B cell (primary cell): ENCODE data around the gene POU3F3. TPM values are rescaled to one million over a fixed set of nuclear protein-coding genes. Genes with fewer than 3 reads are reported as not detected.

Source experiments
- ATAC-seq: fragments of 200-7000 bp; cut with Tn5 transposase; one replicate; pipeline ENCODE4 v1.10.0; 2021; ENCODE audit warnings: low read depth, mild to moderate bottlenecking, moderate number of reproducible peaks, moderate library complexity
- CTCF ChIA-PET: fragments of 350-600 bp; sonication (Branson Sonifier 250); formaldehyde crosslinking; loops from one replicate; lab custom pipeline; 2021; ENCODE audit warnings: antibody characterized with exemption, inconsistent platforms; lab: Charles Lee
- POLR2A ChIA-PET: fragments of 350-600 bp; sonication (Branson Sonifier 250); formaldehyde crosslinking; loops from one replicate; lab custom pipeline; 2021; ENCODE audit warnings: antibody characterized with exemption; lab: Charles Lee
- DNase-seq: peaks from one replicate; pipeline ENCODE4 v3.0.0; 2013
- H2AFZ ChIP-seq: 2 replicates; pipeline ENCODE4 v1.6.1; 2012; ENCODE audit warnings: mild to moderate bottlenecking, low read depth, low read length; ENCODE audit not compliant: insufficient read depth, poor library complexity, severe bottlenecking
- H3K27ac ChIP-seq, 2 donors: 1 replicate in 1 of 2; 2 replicates in 1 of 2; pipeline ENCODE4 v1.5.1; 2012 to 2013; ENCODE audit warnings: low read length in 2 of 2, mild to moderate bottlenecking in 2 of 2, moderate library complexity in 1 of 2
- H3K27me3 ChIP-seq, 4 experiments: fragments of 200-600 bp in 1 of 4; sonication (generic) in 1 of 4; replicated peaks in 1 of 4; 1 replicate in 2 of 4; 2 replicates in 2 of 4; pipeline versions ENCODE4 v1.6.1 to v1.7.0; 2013 to 2016; ENCODE audit warnings: low read length in 3 of 4, mild to moderate bottlenecking in 2 of 4, mixed read lengths in 1 of 4, moderate library complexity in 1 of 4; ENCODE audit not compliant: insufficient read depth in 4 of 4, control insufficient read depth in 3 of 4; ENCODE audit errors: control extremely low read depth in 1 of 4
- H3K36me3 ChIP-seq, 2 experiments: replicated peaks in 1 of 2; 1 replicate in 1 of 2; 2 replicates in 1 of 2; pipeline versions ENCODE4 v1.6.1 to v1.7.1; 2013; ENCODE audit warnings: low read length in 1 of 2; ENCODE audit not compliant: insufficient read depth in 2 of 2, control insufficient read depth in 1 of 2; ENCODE audit errors: control extremely low read depth in 1 of 2, extremely low read depth in 1 of 2
- H3K4me1 ChIP-seq, 2 donors: fragments of 200-600 bp in 1 of 2; sonication (generic) in 1 of 2; 1 replicate in 1 of 2; 2 replicates in 1 of 2; pipeline versions ENCODE4 v1.5.1 to v1.6.1; 2013 to 2017; ENCODE audit warnings: low read length in 2 of 2; ENCODE audit not compliant: control insufficient read depth in 2 of 2, insufficient read depth in 2 of 2
- H3K4me2 ChIP-seq: replicated peaks from 2 replicates; pipeline ENCODE3; 2012; ENCODE audit warnings: mild to moderate bottlenecking, low read depth, low read length; ENCODE audit not compliant: poor library complexity, severe bottlenecking
- H3K4me3 ChIP-seq, 5 experiments: fragments of 200-600 bp in 1 of 5; sonication (generic) in 1 of 5; 1 replicate in 3 of 5; 2 replicates in 2 of 5; pipeline versions ENCODE4 v1.5.1 to v1.7.0; 2011 to 2016; ENCODE audit warnings: low read length in 4 of 5, mild to moderate bottlenecking in 4 of 5, low read depth in 2 of 5, control low read depth in 1 of 5, moderate library complexity in 1 of 5; ENCODE audit not compliant: insufficient read depth in 1 of 5; ENCODE audit errors: control extremely low read depth in 1 of 5, extremely low read depth in 1 of 5
- H3K79me2 ChIP-seq: fragments of 200-600 bp; sonication (generic); one replicate; pipeline ENCODE4 v1.6.0; 2016; ENCODE audit warnings: low read length; ENCODE audit not compliant: control insufficient read depth, insufficient read depth
- H3K9ac ChIP-seq: fragments of 200-600 bp; sonication (generic); 2 replicates; pipeline ENCODE4 v1.6.1; 2017; ENCODE audit warnings: mild to moderate bottlenecking, low read length, moderate library complexity
- H3K9me3 ChIP-seq, 3 donors: one replicate each; pipeline versions ENCODE4 v1.6.1 to v1.7.1; 2013; ENCODE audit warnings: low read length in 2 of 3; ENCODE audit not compliant: control insufficient read depth in 2 of 3, insufficient read depth in 1 of 3; ENCODE audit errors: control extremely low read depth in 1 of 3
- H4K20me1 ChIP-seq: 2 replicates; pipeline ENCODE4 v1.6.0; 2012; ENCODE audit warnings: mild to moderate bottlenecking, low read length; ENCODE audit not compliant: insufficient read depth, control insufficient read depth, poor library complexity, severe bottlenecking
- H3K27ac Mint-ChIP-seq: one replicate; pipeline ENCODE4 v1.8.0; 2021; ENCODE audit warnings: mixed read lengths
- H3K27me3 Mint-ChIP-seq: one replicate; pipeline ENCODE4 v1.8.0; 2021; ENCODE audit warnings: mixed read lengths
- H3K4me1 Mint-ChIP-seq: one replicate; pipeline ENCODE4 v1.8.0; 2021; ENCODE audit warnings: mixed read lengths
- H3K4me3 Mint-ChIP-seq: one replicate; pipeline ENCODE4 v1.8.0; 2021; ENCODE audit warnings: mixed read lengths
- H3K9me3 Mint-ChIP-seq: one replicate; pipeline ENCODE4 v1.8.0; 2022; ENCODE audit warnings: mixed read lengths; ENCODE audit not compliant: insufficient read depth
- CTCF ChIP-seq: fragments of 200-600 bp; IDR thresholded peaks from one replicate; pipeline ENCODE4 v1.8.0; 2022; ENCODE audit warnings: antibody characterized with exemption, mild to moderate bottlenecking
- EZH2 ChIP-seq: IDR thresholded peaks from 2 replicates; pipeline ENCODE4 v1.6.1; 2012; ENCODE audit warnings: borderline replicate concordance, low read depth, mild to moderate bottlenecking, moderate library complexity, low read length; ENCODE audit not compliant: insufficient read depth, poor library complexity, severe bottlenecking
- WGBS: methylation state at CpG from one replicate; pipeline ENCODE4 v1.1.5; 2013; ENCODE audit warnings: missing lambda C conversion rate; ENCODE audit not compliant: insufficient coverage; 5-methylcytosine and 5-hydroxymethylcytosine counted together
- intact Hi-C: fragments of 100-400 bp; cut with micrococcal nuclease; formaldehyde crosslinking; loops from one replicate; pipeline ENCODE4 v1.10.0; 2022
- polyA plus RNA-seq: library from polyadenylated mRNA; depleted of rRNA; stranded (reverse); fragments of >200 nt; gene quantifications from 2 replicates; pipeline ENCODE4 v1.2.3, GENCODE V29; 2012
- total RNA-seq, 2 donors: library from RNA; stranded (reverse); fragments of 120-200 nt in 1 of 2; gene quantifications; 1 replicate in 1 of 2; 2 replicates in 1 of 2; pipeline versions ENCODE4 v1.2.3 to v1.2.4, GENCODE V29; 2013 to 2022

Gene POU3F3
- total and polyA plus RNA-seq, 2 donors (not counting 1 experiment from before 2014, with no cell fraction given), result 0.03 to 0.12 TPM

- Mint-ChIP-seq H3K27me3 (peaks cover 82% of the 10 kb centered on the region), H3K27ac (peak overlapping the region; percentile 46), H3K9me3 (peaks cover 2% of the 10 kb centered on the region), H3K4me1 (peaks cover 19% of the 10 kb centered on the region), H3K4me3 (peak overlapping the region; percentile 71)
- Histone ChIP-seq H3K79me2 (no peaks in the 10 kb centered on the region), H3K27me3 (peaks cover 5 to 95% (median 92%) of the 10 kb centered on the region in 4 experiments), H3K36me3 (no peaks in the 10 kb centered on the region), H3K4me2 (peak overlapping the region; percentile 40), H3K9me3 (peaks cover 15 to 40% (median 24%) of the 10 kb centered on the region in 3 donors), H3K9ac (no peak overlapping the region), H3K4me1 (peaks cover 30 to 51% of the 10 kb centered on the region in 2 donors), H4K20me1 (no peaks in the 10 kb centered on the region), H3K27ac (no peak overlapping the region), H3K4me3 (no peak overlapping the region), H2AFZ (no peak overlapping the region)
- 5% methylated on average over 58 of the region's 60 CpGs for WGBS
- ATAC-seq (no peak), DNase-seq (peak; percentile 47)
- TF ChIP-seq EZH2 (peak; percentile 65), CTCF (no peak)
- POLR2A ChIA-PET, result no interaction called here
- intact Hi-C loops, result no loop called here
- CTCF ChIA-PET, result interaction anchor here (1.0 to 1.9 kb wide), 4 partner anchors 11 to 14 kb away, joined by 3 to 5 read pairs (median 3); no protein-coding TSS in a partner anchor
Observed at GRCh38 chr2:104862058-104862941, 8.4 kb downstream of the POU3F3 start.

GRCh38 chr2:104863146-104863467 is 9.2 kb downstream of the POU3F3 start:
- CTCF ChIA-PET, result no interaction called here
- Histone ChIP-seq H3K36me3 (no peaks in the 10 kb centered on the region), H3K4me3 (no peak overlapping the region), H2AFZ (no peak overlapping the region), H3K27ac (no peak overlapping the region), H3K4me1 (peaks cover 32 to 49% of the 10 kb centered on the region in 2 donors), H3K79me2 (no peaks in the 10 kb centered on the region), H4K20me1 (no peaks in the 10 kb centered on the region), H3K9ac (no peak overlapping the region), H3K9me3 (peaks cover 15 to 40% (median 19%) of the 10 kb centered on the region in 3 donors), H3K4me2 (peak overlapping the region; percentile 23), H3K27me3 (peaks cover 5 to 96% (median 88%) of the 10 kb centered on the region in 4 experiments)
- H3K9me3 Mint-ChIP-seq, result peaks cover 2% of the 10 kb centered on the region
- no peak overlapping the region for H3K4me3 Mint-ChIP-seq
- no peak for TF ChIP-seq EZH2
- H3K27ac Mint-ChIP-seq, result no peak overlapping the region
- ATAC-seq (no peak), DNase-seq (no peak)
- peaks cover 16% of the 10 kb centered on the region for H3K4me1 Mint-ChIP-seq
- WGBS, result 21% methylated on average over 7 of the region's 8 CpGs
- H3K27me3 Mint-ChIP-seq, result peaks cover 82% of the 10 kb centered on the region
- POLR2A ChIA-PET, result no interaction called here
- intact Hi-C loops, result no loop called here
